IMR-90 (cell line): ENCODE results near the gene RASGRF1. TPM values are rescaled to one million over a fixed set of nuclear protein-coding genes. Genes with fewer than 3 reads are reported as not detected.

Experiments
- ATAC-seq: fragments of 200-7000 bp; cut with Tn5 transposase; 2 replicates; pipeline ENCODE4 v1.9.1; 2020; ENCODE audit warnings: low read depth, mild to moderate bottlenecking, moderate library complexity
- BruUV-seq: library from RNA; stranded (reverse); fragments of 400-500 nt; replicated peaks from 2 replicates; lab custom pipeline; 2021; lab: Mats Ljungman, UMichigan
- CTCF ChIA-PET: fragments of 300-600 bp; formaldehyde crosslinking; extraction: SDS; loops from one replicate; lab custom pipeline; 2021; ENCODE audit warnings: antibody characterized with exemption; lab: Yijun Ruan, JAX
- POLR2A ChIA-PET: fragments of 300-600 bp; sonication (Branson Sonifier 250); formaldehyde crosslinking; loops from one replicate; lab custom pipeline; 2022; ENCODE audit warnings: antibody characterized with exemption; ENCODE audit not compliant: unreplicated experiment; lab: Charles Lee
- DNase-seq: peaks from one replicate; pipeline ENCODE4 v3.0.0; 2013
- H2AFZ ChIP-seq: replicated peaks from 2 replicates; pipeline ENCODE3; 2013; ENCODE audit warnings: low read length, mild to moderate bottlenecking; ENCODE audit not compliant: poor library complexity
- H2AK5ac ChIP-seq: 2 replicates; pipeline ENCODE4 v1.6.1; 2013; ENCODE audit warnings: low read depth, low read length, inconsistent platforms
- H2AK9ac ChIP-seq: replicated peaks from 2 replicates; pipeline ENCODE3; 2013; ENCODE audit warnings: mild to moderate bottlenecking, low read depth, low read length, moderate library complexity; ENCODE audit not compliant: poor library complexity
- H2BK120ac ChIP-seq: 2 replicates; pipeline ENCODE4 v1.6.1; 2013; ENCODE audit warnings: low read depth, low read length, inconsistent platforms
- H2BK15ac ChIP-seq: 3 replicates; pipeline ENCODE4 v1.6.1; 2013; ENCODE audit warnings: low read depth, low read length, inconsistent platforms
- H2BK20ac ChIP-seq: 2 replicates; pipeline ENCODE4 v1.6.1; 2013; ENCODE audit warnings: low read depth, mild to moderate bottlenecking, inconsistent platforms, low read length, moderate library complexity
- H2BK5ac ChIP-seq: 2 replicates; pipeline ENCODE4 v1.6.1; 2013; ENCODE audit warnings: mild to moderate bottlenecking, low read depth, low read length, inconsistent platforms; ENCODE audit not compliant: poor library complexity, severe bottlenecking
- H3K14ac ChIP-seq: replicated peaks from 2 replicates; pipeline ENCODE4 v1.6.1; 2013; ENCODE audit warnings: low read depth, low read length, inconsistent platforms
- H3K18ac ChIP-seq: 2 replicates; pipeline ENCODE4 v1.6.1; 2013; ENCODE audit warnings: low read depth, low read length, control low read depth
- H3K23ac ChIP-seq: 2 replicates; pipeline ENCODE4 v1.6.1; 2013; ENCODE audit warnings: low read depth, low read length, inconsistent platforms
- H3K27ac ChIP-seq: 2 replicates; pipeline ENCODE4 v1.5.1; 2013; ENCODE audit warnings: mild to moderate bottlenecking, control low read depth, low read length; ENCODE audit not compliant: insufficient read depth
- H3K27me3 ChIP-seq: 2 replicates; pipeline ENCODE4 v1.6.1; 2013; ENCODE audit warnings: low read length; ENCODE audit not compliant: control insufficient read depth, insufficient read depth
- H3K36me3 ChIP-seq: 2 replicates; pipeline ENCODE4 v1.6.1; 2013; ENCODE audit warnings: low read length, mixed read lengths; ENCODE audit not compliant: control insufficient read depth, insufficient read depth
- H3K4ac ChIP-seq: 2 replicates; pipeline ENCODE4 v1.6.1; 2013; ENCODE audit warnings: low read depth, low read length, inconsistent platforms
- H3K4me1 ChIP-seq: 2 replicates; pipeline ENCODE4 v1.6.1; 2013; ENCODE audit warnings: low read length, mixed read lengths; ENCODE audit not compliant: control insufficient read depth, insufficient read depth
- H3K4me2 ChIP-seq: 2 replicates; pipeline ENCODE4 v1.6.1; 2013; ENCODE audit warnings: low read depth, mild to moderate bottlenecking, control low read depth, low read length, moderate library complexity
- H3K4me3 ChIP-seq: 2 replicates; pipeline ENCODE4 v1.5.1; 2013; ENCODE audit warnings: low read depth, mild to moderate bottlenecking, control low read depth, low read length, moderate library complexity; ENCODE audit not compliant: insufficient read depth
- H3K56ac ChIP-seq: 2 replicates; pipeline ENCODE4 v1.6.1; 2013; ENCODE audit warnings: low read length, inconsistent platforms; ENCODE audit not compliant: insufficient read depth; ENCODE audit errors: extremely low read depth
- H3K79me1 ChIP-seq, 2 experiments: 2 replicates each; pipeline ENCODE4 v1.6.1; 2013; ENCODE audit warnings: low read length in 2 of 2, inconsistent platforms in 1 of 2, low read depth in 1 of 2
- H3K9ac ChIP-seq: 2 replicates; pipeline ENCODE4 v1.6.1; 2013; ENCODE audit warnings: low read depth, low read length, control low read depth
- H3K9me1 ChIP-seq: 2 replicates; pipeline ENCODE4 v1.6.1; 2013; ENCODE audit warnings: low read length, inconsistent platforms; ENCODE audit not compliant: insufficient read depth
- H3K9me3 ChIP-seq: 2 replicates; pipeline ENCODE4 v1.6.1; 2013; ENCODE audit warnings: low read length; ENCODE audit not compliant: control insufficient read depth, insufficient read depth
- H4K20me1 ChIP-seq: 2 replicates; pipeline ENCODE4 v1.6.1; 2013; ENCODE audit warnings: low read length, inconsistent platforms; ENCODE audit not compliant: insufficient read depth
- H4K5ac ChIP-seq: 2 replicates; pipeline ENCODE4 v1.6.1; 2013; ENCODE audit warnings: mild to moderate bottlenecking, low read depth, low read length, control low read depth
- H4K8ac ChIP-seq, 2 experiments: 2 replicates each; pipeline ENCODE4 v1.6.1; 2013; ENCODE audit warnings: low read depth in 2 of 2, low read length in 2 of 2, control low read depth in 1 of 2, inconsistent platforms in 1 of 2
- H4K91ac ChIP-seq: 2 replicates; pipeline ENCODE4 v1.6.1; 2013; ENCODE audit warnings: low read depth, low read length, inconsistent platforms; ENCODE audit not compliant: insufficient read depth
- ELK1 ChIP-seq: fragments of 150-350 bp; IDR thresholded peaks from 2 replicates; pipeline ENCODE4 v1.6.1; 2016; ENCODE audit warnings: low read depth, mild to moderate bottlenecking, low read length, moderate library complexity, borderline replicate concordance
- FOS ChIP-seq: fragments of 150-350 bp; IDR thresholded peaks from 2 replicates; pipeline ENCODE4 v1.6.1; 2016; ENCODE audit warnings: low read depth, low read length
- NFE2L2 ChIP-seq: fragments of 150-350 bp; IDR thresholded peaks from 2 replicates; pipeline ENCODE4 v1.6.1; 2016; ENCODE audit warnings: low read depth, mild to moderate bottlenecking, low read length
- USF2 ChIP-seq: fragments of 150-350 bp; IDR thresholded peaks from 2 replicates; pipeline ENCODE4 v1.6.1; 2017; ENCODE audit warnings: mild to moderate bottlenecking, antibody characterized with exemption, low read length, low read depth
- WGBS, 2 experiments: methylation state at CpG; one replicate each; pipeline versions ENCODE4 v1.1.5 to v1.1.7; 2013; ENCODE audit warnings: missing lambda C conversion rate in 2 of 2; ENCODE audit not compliant: insufficient read length in 1 of 2; ENCODE audit errors: extremely low coverage in 2 of 2; 5-methylcytosine and 5-hydroxymethylcytosine counted together
- dilution Hi-C: fragments of 300-500 bp; cut with HindIII; formaldehyde crosslinking; loops from one replicate; pipeline ENCODE4 v1.14.3; 2018; ENCODE audit warnings: low sequenced_read_pairs; ENCODE audit not compliant: unreplicated experiment
- in situ Hi-C: fragments of 300-500 bp; cut with MboI; formaldehyde crosslinking; loops from 3 replicates; pipeline ENCODE4 v1.14.3; 2019; ENCODE audit warnings: low sequenced_read_pairs, inconsistent platforms, mixed read lengths
- intact Hi-C: fragments of 100-400 bp; cut with micrococcal nuclease; formaldehyde crosslinking; loops from 2 replicates; pipeline ENCODE4 v1.10.0; 2022
- polyA plus RNA-seq, 3 experiments: library from polyadenylated mRNA; depleted of rRNA; stranded (reverse); fragments of >200 nt; gene quantifications; 2 replicates each; pipeline ENCODE4 v1.2.3, GENCODE V29; 2012; ENCODE audit warnings: low replicate concordance in 1 of 3
- total RNA-seq: library from RNA; depleted of rRNA; stranded (reverse); fragments of >200 nt; gene quantifications from 2 replicates; pipeline ENCODE4 v1.2.3, GENCODE V29; 2012

The RASGRF1 gene
- total and polyA plus RNA-seq, 2 of the 4 experiments (the other 2 are of a cell fraction): under 0.01 to 0.15 TPM

DNA sequence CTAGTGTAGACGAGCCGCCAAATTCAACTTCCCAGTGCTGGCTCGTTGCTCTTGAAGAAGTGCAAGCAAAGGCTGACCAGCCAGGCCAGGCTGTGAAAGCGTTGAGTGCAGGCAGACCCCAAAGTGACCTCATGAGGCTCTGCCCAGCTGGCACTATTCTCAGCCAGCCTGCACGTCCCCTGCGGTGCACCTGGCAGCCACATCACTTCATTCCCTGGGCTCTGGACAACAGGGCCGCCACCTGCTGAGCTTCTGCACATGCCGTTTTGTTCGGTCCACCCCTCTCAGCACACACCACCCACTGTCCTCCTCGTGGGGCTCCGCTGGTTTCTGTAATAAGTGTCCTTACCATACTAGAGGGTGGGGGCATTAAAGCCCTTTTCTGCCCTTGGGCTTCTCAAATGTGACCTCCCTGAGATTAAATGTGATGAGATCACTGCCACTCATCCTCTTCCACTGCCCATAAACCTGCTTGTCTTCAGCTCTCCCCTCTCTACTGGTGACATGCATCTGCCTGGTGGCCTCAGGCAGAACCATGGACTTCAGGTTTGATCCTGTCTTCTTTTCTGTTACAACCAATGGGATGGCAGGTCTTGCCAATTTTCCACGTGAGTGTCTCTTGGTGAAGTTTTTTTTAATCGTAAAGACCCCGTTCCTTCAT lies 6.1 kb downstream of the RASGRF1 start:
- no peak for ATAC-seq

More for the DNA sequence above, 6.1 kb downstream of the RASGRF1 start:
- Histone ChIP-seq H3K4me2 (no peak overlapping the region), H3K56ac (no peak overlapping the region), H2AK9ac (no peak overlapping the region), H3K4me1 (no peaks in the 10 kb centered on the region), H3K27me3 (peaks cover 34% of the 10 kb centered on the region), H4K8ac (no peak overlapping the region), H3K27ac (no peak overlapping the region), H3K4me3 (no peak overlapping the region), H3K9ac (no peak overlapping the region), H2BK5ac (no peak overlapping the region), H2AFZ (no peak overlapping the region), H3K79me1 (no peaks in the 10 kb centered on the region), H3K23ac (no peak overlapping the region), H4K91ac (no peak overlapping the region), H3K14ac (no peak overlapping the region), H3K9me3 (no peaks in the 10 kb centered on the region), H3K9me1 (no peaks in the 10 kb centered on the region), H3K36me3 (no peaks in the 10 kb centered on the region), H3K18ac (no peak overlapping the region), H2BK15ac (no peak overlapping the region), H2BK20ac (no peak overlapping the region), H4K5ac (no peak overlapping the region), H4K20me1 (no peaks in the 10 kb centered on the region), H2AK5ac (no peak overlapping the region), H3K4ac (no peak overlapping the region), H2BK120ac (no peak overlapping the region)
- no TSS peak for BruUV-seq
- intact Hi-C loops: no loop called here
- DNase-seq: no peak
- dilution Hi-C loops: no loop called here
- WGBS, 2 experiments: 48% methylated on average over 6 of the region's 14 CpGs; no CpG with 5 or more reads in 1 of the 2 experiments
- POLR2A ChIA-PET: no interaction called here
- CTCF ChIA-PET: no interaction called here
- in situ Hi-C loops: no loop called here
- TF ChIP-seq NFE2L2 (no peak), FOS (no peak), ELK1 (no peak), USF2 (no peak)
